Lung (tissue), 12 donors: ENCODE data around the gene SLC2A11. TPM values are rescaled to one million over a fixed set of nuclear protein-coding genes. Genes with fewer than 3 reads are reported as not detected.
A peak's percentile ranks its signal among the peaks of the same experiment; 100 is the strongest.

ENCODE experiments used
- ATAC-seq: fragments of 200-7000 bp; cut with Tn5 transposase; one replicate; pipeline ENCODE4 v1.9.1; 2020; ENCODE audit warnings: moderate number of reproducible peaks; ENCODE audit not compliant: insufficient read depth, low FRiP score
- DNase-seq, 3 donors: peaks; one replicate each; pipeline ENCODE4 v3.0.0-alpha.2; 2013 to 2017
- H3K27ac ChIP-seq, 2 donors: one replicate each; pipeline ENCODE4 v1.5.1; 2013; ENCODE audit warnings: mild to moderate bottlenecking in 2 of 2, moderate library complexity in 2 of 2, control low read depth in 1 of 2, inconsistent platforms in 1 of 2, low read depth in 1 of 2, low read length in 1 of 2
- H3K27me3 ChIP-seq, 3 donors: one replicate each; pipeline ENCODE4 v1.5.1; 2013; ENCODE audit warnings: low read length in 2 of 3; ENCODE audit not compliant: control insufficient read depth in 3 of 3, insufficient read depth in 3 of 3
- H3K36me3 ChIP-seq, 4 donors: one replicate each; pipeline ENCODE4 v1.5.1; 2013; ENCODE audit warnings: low read length in 4 of 4, mild to moderate bottlenecking in 1 of 4, moderate library complexity in 1 of 4; ENCODE audit not compliant: control insufficient read depth in 4 of 4, insufficient read depth in 4 of 4
- H3K4me1 ChIP-seq, 5 donors: one replicate each; pipeline ENCODE4 v1.5.1; 2013; ENCODE audit warnings: low read length in 5 of 5, mild to moderate bottlenecking in 2 of 5, moderate library complexity in 1 of 5; ENCODE audit not compliant: control insufficient read depth in 5 of 5, insufficient read depth in 5 of 5
- H3K4me3 ChIP-seq: one replicate; pipeline ENCODE4 v1.5.1; 2013; ENCODE audit warnings: mild to moderate bottlenecking, control low read depth, moderate library complexity
- H3K9ac ChIP-seq, 2 donors: one replicate each; pipeline ENCODE4 v1.5.1; 2013; ENCODE audit warnings: low read length in 2 of 2, control low read depth in 1 of 2; ENCODE audit not compliant: insufficient read depth in 1 of 2
- H3K9me3 ChIP-seq, 4 donors: one replicate each; pipeline ENCODE4 v1.5.1; 2013; ENCODE audit warnings: low read length in 3 of 4, mild to moderate bottlenecking in 1 of 4, moderate library complexity in 1 of 4; ENCODE audit not compliant: control insufficient read depth in 4 of 4, insufficient read depth in 3 of 4
- CTCF ChIP-seq: IDR thresholded peaks from 2 replicates; pipeline ENCODE4 v1.5.1; 2012; ENCODE audit warnings: mild to moderate bottlenecking; ENCODE audit errors: control extremely low read depth, extremely low read depth
- WGBS, 2 donors: extraction: QIAGEN DNeasy Blood & Tissue Kit; methylation state at CpG; one replicate each; pipeline ENCODE4 v1.1.7; 2013; 5-methylcytosine and 5-hydroxymethylcytosine counted together
- polyA plus RNA-seq, 2 donors: library from polyadenylated mRNA; stranded (reverse); fragments of 200-250 nt; gene quantifications; one replicate each; pipeline ENCODE4 v1.2.1, GENCODE V29; 2013
- total RNA-seq, 2 donors: library from RNA; depleted of rRNA in 1 of 2; stranded (reverse); fragments of >200 nt in 1 of 2; gene quantifications; one replicate each; pipeline ENCODE4 v1.2.1, GENCODE V29; 2014 to 2021
- donor health status: control.
- donor health status: control.
- donor health status: Bipolar disorder and iron deficiency.
- donor health status: healthy.
- donor health status: DM: yes; HTN: yes; CAD: no.

Gene SLC2A11
- total and polyA plus RNA-seq, 4 donors: 3.9 to 14.1 (median 10.3) TPM

GRCh38 chr22:23834793-23835483, 22.7 kb upstream of the SLC2A11 start:
- 90 to 91% methylated on average over 10 of the region's 10 CpGs for WGBS, 2 donors
- ATAC-seq (no peak), DNase-seq (no peak)
- Histone ChIP-seq H3K4me1 (peaks cover 0 to 8% (median 6%) of the 10 kb centered on the region in 5 donors), H3K9me3 (no peaks in the 10 kb centered on the region), H3K27me3 (no peaks in the 10 kb centered on the region), H3K4me3 (no peak overlapping the region), H3K36me3 (peaks cover 0 to 43% (median 25%) of the 10 kb centered on the region in 4 donors), H3K9ac (no peak overlapping the region), H3K27ac (peak overlapping the region in 1 of 2 donors; percentile 87)
- TF ChIP-seq CTCF: no peak

- 76 to 81% methylated on average over 11 of the region's 11 CpGs for WGBS, 2 donors
- H3K27ac ChIP-seq: peak overlapping the region in 1 of 2 donors; percentile 87
- H3K9me3 ChIP-seq: no peaks in the 10 kb centered on the region
- H3K36me3 ChIP-seq: peaks cover 0 to 43% (median 21%) of the 10 kb centered on the region in 4 donors
- no peak for TF ChIP-seq CTCF
- DNase-seq: no peak
- H3K27me3 ChIP-seq: no peaks in the 10 kb centered on the region
- H3K4me3 ChIP-seq: no peak overlapping the region
- no peak for ATAC-seq
- H3K4me1 ChIP-seq: peaks cover 0 to 8% (median 6%) of the 10 kb centered on the region in 5 donors
- no peak overlapping the region for H3K9ac ChIP-seq
These were observed 22.1 kb upstream of the SLC2A11 start for GRCh38 chr22:23835484-23836144.

GRCh38 chr22:23836281-23836680, 21.4 kb upstream of the SLC2A11 start:
- WGBS, 2 donors: 80 to 88% methylated on average over 5 of the region's 5 CpGs
- ATAC-seq: no peak
- Histone ChIP-seq H3K4me3 (no peak overlapping the region), H3K4me1 (peaks cover 0 to 8% (median 6%) of the 10 kb centered on the region in 5 donors), H3K27ac (peak overlapping the region in 1 of 2 donors; percentile 87), H3K9me3 (no peaks in the 10 kb centered on the region), H3K36me3 (peaks cover 0 to 43% (median 21%) of the 10 kb centered on the region in 4 donors), H3K27me3 (no peaks in the 10 kb centered on the region), H3K9ac (no peak overlapping the region)
- TF ChIP-seq CTCF: no peak
- no peak for DNase-seq
